ENCODE measurements around the gene MAPKBP1.

DNA sequence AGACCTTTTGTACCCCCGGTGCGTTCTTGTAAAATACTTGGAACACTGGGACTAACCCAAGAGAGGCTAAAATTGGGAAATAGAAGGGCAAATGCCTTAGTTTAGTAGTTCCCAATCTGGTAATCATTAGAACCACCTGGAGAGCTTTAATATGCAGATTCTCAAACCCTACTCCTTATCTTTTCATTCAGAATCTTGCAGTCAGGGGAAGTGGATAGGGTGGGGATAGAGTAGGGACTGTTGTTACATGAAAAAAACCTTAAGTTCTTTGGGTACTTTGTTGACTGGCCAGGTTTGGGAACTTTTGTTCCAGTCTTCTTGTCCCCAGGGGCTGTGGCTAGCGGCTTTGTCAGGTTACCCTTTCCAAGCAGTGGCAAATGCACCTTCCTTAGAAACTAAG, 15.9 kb downstream of the MAPKBP1 start:
- no peak for TF ChIP-seq CTCF (IDR thresholded peaks at IDR 0.05; ENCODE audit: low read depth, low read length)
- no peak for TF ChIP-seq POLR2A (IDR thresholded peaks at IDR 0.05; ENCODE audit: extremely low read depth, insufficient read length)
- TF ChIP-seq MYC (IDR thresholded peaks at IDR 0.05; ENCODE audit: low read depth, low read length): no peak
- TF ChIP-seq MAX (IDR thresholded peaks at IDR 0.05; ENCODE audit: low read depth, low read length): no peak
